Activated CD8-positive, alpha-beta T cell treated with anti-CD3 and anti-CD28 coated beads, Interleukin-2, amount 10 ng/mL, durations not matched to agents 7 days and 5 days (primary cell): Measurements from ENCODE around the gene TBCEL. TPM values are rescaled to one million over a fixed set of nuclear protein-coding genes. Genes with fewer than 3 reads are reported as not detected.

Experiments
- ATAC-seq: fragments of 150-1000 bp; cut with Tn5 transposase; one replicate; pipeline ENCODE4 v1.10.0; 2021; ENCODE audit warnings: moderate library complexity
- CTCF ChIA-PET: fragments of 350-600 bp; sonication (Branson Sonifier 250); formaldehyde crosslinking; loops from one replicate; lab custom pipeline; 2021; ENCODE audit warnings: antibody characterized with exemption; lab: Charles Lee
- POLR2A ChIA-PET: fragments of 350-600 bp; sonication (Branson Sonifier 250); formaldehyde crosslinking; loops from one replicate; lab custom pipeline; 2021; ENCODE audit warnings: antibody characterized with exemption; lab: Charles Lee
- DNase-seq: peaks from one replicate; pipeline ENCODE4 v3.0.0-alpha.2; 2020
- H3K27ac Mint-ChIP-seq: one replicate; pipeline ENCODE4 v1.8.0; 2021; ENCODE audit warnings: mild to moderate bottlenecking, mixed read lengths
- H3K27me3 Mint-ChIP-seq: one replicate; pipeline ENCODE4 v1.8.0; 2021; ENCODE audit warnings: low read depth, mixed read lengths
- H3K36me3 Mint-ChIP-seq: one replicate; pipeline ENCODE4 v1.8.0; 2021; ENCODE audit warnings: low read depth, mixed read lengths
- H3K4me1 Mint-ChIP-seq: one replicate; pipeline ENCODE4 v1.8.0; 2021; ENCODE audit warnings: low read depth, mixed read lengths
- H3K4me3 Mint-ChIP-seq: one replicate; pipeline ENCODE4 v1.8.0; 2021; ENCODE audit warnings: mild to moderate bottlenecking, mixed read lengths
- H3K9me3 Mint-ChIP-seq: one replicate; pipeline ENCODE4 v1.8.0; 2022; ENCODE audit warnings: mixed read lengths; ENCODE audit not compliant: insufficient read depth
- total RNA-seq, 2 experiments: library from RNA; stranded (reverse); gene quantifications; one replicate each; pipeline ENCODE4 v1.2.3, GENCODE V29; 2021

The TBCEL gene
- total RNA-seq, 2 experiments from 2014 or later = 10.1 to 10.6 TPM

DNA sequence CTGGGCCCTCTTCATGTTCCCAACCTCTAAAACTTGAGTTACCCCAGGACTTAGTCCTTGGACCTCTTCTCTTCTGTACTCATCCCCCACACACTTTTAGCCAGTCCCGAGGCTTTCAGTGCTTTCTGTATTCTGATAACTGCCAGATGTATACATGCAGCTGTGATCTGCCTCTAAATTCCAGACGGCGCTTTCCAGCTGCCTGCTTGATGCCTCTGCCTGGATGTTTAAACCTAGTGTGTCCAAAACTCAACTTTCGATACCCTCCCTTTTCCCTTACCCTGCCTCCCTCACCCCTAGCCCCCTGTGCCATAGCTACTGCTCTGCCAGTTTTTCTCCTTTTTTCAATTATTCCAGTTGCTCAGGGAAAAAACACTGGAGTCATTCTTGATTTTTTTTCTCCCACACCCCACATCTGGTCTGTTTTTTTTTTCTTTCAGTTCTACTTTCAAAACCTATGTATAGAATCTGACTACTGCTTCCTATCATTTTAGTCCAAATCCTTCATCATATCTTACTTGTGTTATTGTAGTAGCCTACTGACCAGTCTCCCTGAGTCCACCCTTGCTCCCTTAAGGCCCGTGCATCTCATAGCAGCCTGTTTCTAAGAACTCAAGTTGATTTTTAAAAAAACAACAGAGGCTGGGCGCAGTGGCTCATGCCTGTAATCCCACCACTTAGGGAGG lies 44.2 kb downstream of the TBCEL start:
- Mint-ChIP-seq H3K36me3 (peaks cover 33% of the 10 kb centered on the region), H3K9me3 (no peaks in the 10 kb centered on the region), H3K27me3 (no peaks in the 10 kb centered on the region), H3K4me1 (no peaks in the 10 kb centered on the region), H3K27ac (no peak overlapping the region), H3K4me3 (no peak overlapping the region)
- ATAC-seq (no peak), DNase-seq (no peak)
- POLR2A ChIA-PET = no interaction called here
- CTCF ChIA-PET = interaction anchor here (0.6 kb wide), 1 partner anchor 646 kb away, joined by 3 read pairs; no protein-coding TSS in a partner anchor

DNA sequence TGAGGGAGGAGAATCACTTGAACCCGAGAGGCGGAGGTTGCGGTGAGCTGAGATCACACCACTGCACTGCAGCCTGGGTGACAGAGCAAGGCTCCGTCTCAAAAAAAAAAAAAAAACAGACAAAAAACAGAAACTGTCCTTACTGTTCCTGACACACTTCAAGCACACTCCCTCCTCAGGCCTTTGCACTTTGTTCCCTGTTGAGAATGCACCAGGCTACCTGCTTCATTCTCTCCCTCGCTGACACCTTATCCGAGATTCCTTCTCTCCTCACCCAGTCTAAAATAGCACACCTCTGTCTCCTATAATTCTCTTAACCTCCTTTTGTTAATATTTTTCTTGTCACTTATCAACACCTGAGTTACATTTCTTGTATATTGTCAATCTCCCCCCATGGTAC lies 44.9 kb downstream of the TBCEL start:
- CTCF ChIA-PET = no interaction called here
- Mint-ChIP-seq H3K4me1 (no peaks in the 10 kb centered on the region), H3K27ac (no peak overlapping the region), H3K36me3 (peaks cover 28% of the 10 kb centered on the region), H3K9me3 (no peaks in the 10 kb centered on the region), H3K4me3 (no peak overlapping the region), H3K27me3 (no peaks in the 10 kb centered on the region)
- ATAC-seq = no peak
- DNase-seq = no peak
- POLR2A ChIA-PET = no interaction called here

GRCh38 chr11:121070951-121071845 lies 47.3 kb downstream of the TBCEL start:
- CTCF ChIA-PET = no interaction called here
- Mint-ChIP-seq H3K36me3 (peaks cover 29% of the 10 kb centered on the region), H3K27me3 (no peaks in the 10 kb centered on the region), H3K4me1 (no peaks in the 10 kb centered on the region), H3K9me3 (no peaks in the 10 kb centered on the region), H3K4me3 (no peak overlapping the region), H3K27ac (no peak overlapping the region)
- no peak for DNase-seq
- POLR2A ChIA-PET = no interaction called here
- ATAC-seq = no peak

GRCh38 chr11:121071846-121072450 lies 48.0 kb downstream of the TBCEL start:
- no peak overlapping the region for H3K4me3 Mint-ChIP-seq
- POLR2A ChIA-PET = no interaction called here
- no peak for DNase-seq
- no peaks in the 10 kb centered on the region for H3K4me1 Mint-ChIP-seq
- CTCF ChIA-PET = no interaction called here
- no peaks in the 10 kb centered on the region for H3K27me3 Mint-ChIP-seq
- no peaks in the 10 kb centered on the region for H3K9me3 Mint-ChIP-seq
- H3K36me3 Mint-ChIP-seq = peaks cover 29% of the 10 kb centered on the region
- no peak for ATAC-seq
- no peak overlapping the region for H3K27ac Mint-ChIP-seq

- Mint-ChIP-seq H3K4me3 (no peak overlapping the region), H3K27me3 (no peaks in the 10 kb centered on the region), H3K4me1 (peaks cover 6% of the 10 kb centered on the region), H3K27ac (no peak overlapping the region), H3K36me3 (no peaks in the 10 kb centered on the region), H3K9me3 (no peaks in the 10 kb centered on the region)
- ChIA-PET CTCF (no interaction called here), POLR2A (no interaction called here)
- DNase-seq (no peak), ATAC-seq (no peak)
These were observed 57.4 kb downstream of the TBCEL start for GRCh38 chr11:121081321-121081720.

DNA sequence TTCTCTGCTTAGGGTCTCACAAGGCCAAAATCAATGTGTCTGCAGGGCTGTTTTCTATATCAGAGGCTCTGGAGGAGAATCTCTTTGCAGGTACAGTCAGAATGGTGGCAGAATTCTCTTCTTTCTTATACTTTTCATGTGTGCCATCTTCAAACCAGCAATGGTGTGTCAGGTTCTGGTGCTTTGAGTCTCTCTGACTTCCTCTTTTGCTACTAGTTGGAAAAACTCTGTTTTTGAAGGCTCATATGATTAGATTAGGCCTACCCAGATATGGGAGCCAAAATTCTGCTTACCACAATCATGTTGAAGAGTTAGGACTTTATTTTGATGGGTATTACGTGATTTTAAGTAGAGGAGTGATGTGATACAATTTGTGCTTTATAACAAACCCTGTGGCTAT lies 58.3 kb downstream of the TBCEL start:
- H3K27ac Mint-ChIP-seq = no peak overlapping the region
- ChIA-PET POLR2A (no interaction called here), CTCF (no interaction called here)
- no peaks in the 10 kb centered on the region for H3K9me3 Mint-ChIP-seq
- H3K4me1 Mint-ChIP-seq = peaks cover 6% of the 10 kb centered on the region
- no peak overlapping the region for H3K4me3 Mint-ChIP-seq
- H3K36me3 Mint-ChIP-seq = no peaks in the 10 kb centered on the region
- no peak for DNase-seq
- no peak for ATAC-seq
- no peaks in the 10 kb centered on the region for H3K27me3 Mint-ChIP-seq

DNA sequence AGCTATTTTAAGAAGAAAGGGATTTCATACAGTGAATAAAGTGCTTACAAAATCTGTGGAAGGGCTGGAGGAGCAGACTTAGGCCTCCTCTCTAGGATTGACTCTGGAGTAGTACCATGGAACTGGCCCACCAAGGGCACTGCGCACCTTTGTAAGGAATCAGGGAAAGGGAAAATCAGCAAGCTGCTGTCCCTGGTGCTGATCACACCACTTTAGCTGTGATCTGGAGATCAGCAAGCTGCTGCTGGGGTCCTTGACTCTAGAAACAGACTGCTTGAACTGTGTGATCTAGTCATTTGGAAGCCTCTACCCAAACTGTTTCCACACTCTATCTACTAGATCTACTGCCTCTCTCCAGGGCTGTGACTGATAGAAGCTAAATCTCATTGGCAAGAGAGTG lies 58.8 kb downstream of the TBCEL start:
- H3K4me3 Mint-ChIP-seq = no peak overlapping the region
- POLR2A ChIA-PET = no interaction called here
- CTCF ChIA-PET = interaction anchor here (1.1 kb wide), 1 partner anchor 153 kb away, joined by 3 read pairs; no protein-coding TSS in a partner anchor

GRCh38 chr11:121086866-121087265 lies 63.0 kb downstream of the TBCEL start:
- Mint-ChIP-seq H3K27me3 (no peaks in the 10 kb centered on the region), H3K36me3 (peaks cover 3% of the 10 kb centered on the region), H3K4me3 (no peak overlapping the region), H3K4me1 (peaks cover 3% of the 10 kb centered on the region), H3K27ac (no peak overlapping the region), H3K9me3 (no peaks in the 10 kb centered on the region)
- DNase-seq (no peak), ATAC-seq (no peak)
- ChIA-PET POLR2A (no interaction called here), CTCF (no interaction called here)

More for the DNA sequence above, 58.8 kb downstream of the TBCEL start:
- Mint-ChIP-seq H3K36me3 (peaks cover 3% of the 10 kb centered on the region), H3K27me3 (no peaks in the 10 kb centered on the region), H3K27ac (no peak overlapping the region), H3K4me1 (peaks cover 6% of the 10 kb centered on the region), H3K9me3 (no peaks in the 10 kb centered on the region)
- DNase-seq = no peak
- no peak for ATAC-seq

DNA sequence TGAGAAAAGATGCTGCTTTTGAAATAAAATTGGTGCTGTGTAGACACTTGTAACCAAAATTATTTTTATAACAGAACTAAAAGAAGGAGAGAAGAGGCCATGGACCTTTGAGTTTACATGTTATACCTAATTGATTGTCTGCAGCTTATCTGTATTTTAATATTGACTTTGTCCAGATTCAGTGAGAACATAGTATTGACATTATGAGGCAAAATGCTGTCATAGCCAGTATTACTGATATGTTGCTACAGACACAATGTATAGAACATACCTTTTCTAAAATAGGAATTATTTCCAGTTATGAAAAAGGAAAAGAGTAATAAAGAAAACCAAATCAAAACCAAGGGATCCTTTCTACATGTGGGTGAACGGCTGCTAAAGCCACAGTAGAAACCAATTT lies 65.7 kb downstream of the TBCEL start:
- no peak for ATAC-seq
- ChIA-PET CTCF (no interaction called here), POLR2A (no interaction called here)
- peaks cover 3% of the 10 kb centered on the region for H3K36me3 Mint-ChIP-seq
- no peaks in the 10 kb centered on the region for H3K27me3 Mint-ChIP-seq
- H3K4me3 Mint-ChIP-seq = no peak overlapping the region
- no peak overlapping the region for H3K27ac Mint-ChIP-seq
- no peaks in the 10 kb centered on the region for H3K9me3 Mint-ChIP-seq
- no peak for DNase-seq
- peaks cover 3% of the 10 kb centered on the region for H3K4me1 Mint-ChIP-seq

- CTCF ChIA-PET = no interaction called here
- peaks cover 3% of the 10 kb centered on the region for H3K36me3 Mint-ChIP-seq
- POLR2A ChIA-PET = interaction anchor here (0.6 kb wide), 1 partner anchor 75 kb away, joined by 3 read pairs; no protein-coding TSS in a partner anchor
These were observed 66.3 kb downstream of the TBCEL start for GRCh38 chr11:121090145-121090721.

DNA sequence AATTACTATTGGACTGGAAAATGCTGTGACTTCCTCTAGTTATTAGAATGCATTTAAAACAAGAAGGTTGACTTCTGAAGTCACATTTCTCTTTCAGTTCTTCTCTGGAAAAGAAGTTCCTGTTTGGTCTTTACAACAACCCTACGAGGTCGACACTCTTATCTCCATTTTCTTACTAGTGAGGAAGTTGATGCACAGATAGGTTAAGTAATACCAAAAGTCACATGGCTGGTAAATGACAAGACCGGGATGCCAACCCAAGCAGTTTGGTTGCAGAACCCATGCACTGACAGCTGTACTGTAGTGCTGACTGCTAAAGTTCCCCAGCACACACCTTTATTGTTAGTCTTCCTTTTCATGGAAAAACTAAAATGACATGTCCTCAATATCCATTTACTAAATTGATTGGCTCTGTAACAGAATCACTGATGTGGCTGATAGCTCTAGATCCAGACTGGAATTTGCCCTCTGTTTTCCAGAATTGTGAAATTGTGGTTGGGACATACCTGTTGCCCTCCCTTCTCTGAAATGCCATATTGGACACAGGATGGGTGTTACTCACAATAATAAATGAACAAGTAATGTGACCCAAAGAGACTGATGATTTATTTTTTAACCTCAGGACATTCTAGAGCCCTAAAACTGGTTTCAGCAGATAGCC lies 67.7 kb downstream of the TBCEL start:
- ATAC-seq (no peak), DNase-seq (no peak)
- CTCF ChIA-PET = no interaction called here
- Mint-ChIP-seq H3K9me3 (no peaks in the 10 kb centered on the region), H3K27ac (no peak overlapping the region), H3K4me3 (no peak overlapping the region), H3K4me1 (peaks cover 3% of the 10 kb centered on the region), H3K36me3 (peaks cover 3% of the 10 kb centered on the region), H3K27me3 (no peaks in the 10 kb centered on the region)
- POLR2A ChIA-PET = no interaction called here

More at GRCh38 chr11:121090145-121090721, 66.3 kb downstream of the TBCEL start:
- DNase-seq (no peak), ATAC-seq (no peak)
- Mint-ChIP-seq H3K27me3 (no peaks in the 10 kb centered on the region), H3K27ac (no peak overlapping the region), H3K9me3 (no peaks in the 10 kb centered on the region), H3K4me3 (no peak overlapping the region), H3K4me1 (peaks cover 3% of the 10 kb centered on the region)
